DMS153 treated with DMSO at 0.1 percent for 48 hours (cell line): ENCODE results near the gene XAGE5.
"Not testable (repeated sequence)": the region's sequence is repeated elsewhere in the genome, so short reads cannot be mapped to it uniquely, and the experiment has no call there.

ENCODE experiments used
- DNase-seq: peaks from one replicate; lab custom pipeline; 2025; ENCODE audit not compliant: unreplicated experiment; lab: John Stamatoyannopoulos, UW

The XAGE5 gene, protein sequence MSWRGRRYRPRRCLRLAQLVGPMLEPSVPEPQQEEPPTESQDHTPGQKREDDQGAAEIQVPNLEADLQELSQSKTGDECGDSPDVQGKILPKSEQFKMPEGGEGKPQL

DNA sequence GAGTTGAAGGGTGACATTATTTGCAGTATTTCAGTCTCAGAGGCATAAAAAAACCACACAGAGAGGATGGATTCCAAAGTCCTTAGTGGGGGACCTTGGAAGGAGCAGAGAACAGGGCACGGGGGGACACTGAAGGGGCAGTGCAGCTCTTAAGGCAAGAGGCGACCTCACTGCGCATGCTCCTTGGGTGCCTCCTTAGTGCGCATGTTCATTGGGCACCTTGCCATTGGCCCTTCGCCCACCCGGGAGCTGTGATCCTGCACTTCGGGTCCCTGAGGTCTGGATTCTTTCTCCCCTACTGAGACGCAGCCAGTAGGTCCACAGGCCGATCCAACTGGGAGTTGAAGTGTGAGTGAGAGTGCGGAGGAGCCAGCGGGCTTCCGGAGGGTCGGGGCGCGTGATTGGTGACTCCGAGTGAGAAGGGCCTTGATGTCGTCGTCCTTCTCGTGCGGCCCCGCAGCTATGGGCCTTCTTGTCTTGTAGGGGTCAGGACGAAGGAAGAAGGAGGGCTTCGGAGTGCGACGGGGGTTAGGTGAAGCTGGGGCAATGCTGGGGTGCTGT, at the start of gene XAGE5:
TSS of gene XAGE5 (plus strand) at position 223 of the 561 bp plus-strand sequence. CDS start 1,280 bp downstream, outside the sequence.
- no peak for DNase-seq

DNA sequence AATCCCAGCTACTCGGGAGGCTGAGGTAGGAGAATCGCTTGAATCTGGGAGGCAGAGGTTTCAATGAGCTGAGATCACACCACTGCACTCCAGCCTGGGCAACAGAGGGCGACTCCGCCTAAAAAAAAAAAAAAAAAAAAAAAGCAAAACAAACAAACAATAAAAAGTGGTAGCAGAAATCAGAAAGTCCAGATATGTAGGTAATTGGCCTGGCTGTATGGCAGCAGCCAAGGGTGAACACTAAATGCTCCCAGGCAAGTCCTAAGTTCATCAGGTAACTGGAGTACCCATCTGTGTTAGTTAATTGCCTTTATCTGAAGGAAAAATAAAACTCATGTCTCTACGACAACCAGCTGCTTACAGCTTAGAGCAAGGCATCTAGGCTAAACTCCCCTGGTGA, 45.1 kb upstream of the XAGE5 start:
- DNase-seq: not testable (repeated sequence)

DNA sequence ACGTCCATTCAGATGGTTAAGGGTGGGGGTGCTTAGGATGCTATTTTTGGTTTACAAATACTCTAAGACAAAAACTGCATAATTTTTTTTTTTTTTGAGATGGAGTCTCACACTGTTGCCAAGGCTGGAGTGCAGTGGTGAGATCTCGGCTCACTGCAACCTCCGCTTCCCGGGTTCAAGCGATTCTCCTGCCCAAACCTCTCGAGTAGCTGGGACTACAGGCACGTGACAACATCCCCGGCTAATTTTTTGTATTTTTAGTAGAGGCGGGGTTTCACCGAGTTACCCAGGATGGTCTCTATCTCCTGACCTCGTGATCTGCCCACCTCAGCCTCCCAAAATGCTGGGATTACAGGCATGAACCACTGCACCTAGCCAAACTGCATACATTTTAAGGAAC, 37.6 kb upstream of the XAGE5 start:
- DNase-seq: not testable (repeated sequence)

DNA sequence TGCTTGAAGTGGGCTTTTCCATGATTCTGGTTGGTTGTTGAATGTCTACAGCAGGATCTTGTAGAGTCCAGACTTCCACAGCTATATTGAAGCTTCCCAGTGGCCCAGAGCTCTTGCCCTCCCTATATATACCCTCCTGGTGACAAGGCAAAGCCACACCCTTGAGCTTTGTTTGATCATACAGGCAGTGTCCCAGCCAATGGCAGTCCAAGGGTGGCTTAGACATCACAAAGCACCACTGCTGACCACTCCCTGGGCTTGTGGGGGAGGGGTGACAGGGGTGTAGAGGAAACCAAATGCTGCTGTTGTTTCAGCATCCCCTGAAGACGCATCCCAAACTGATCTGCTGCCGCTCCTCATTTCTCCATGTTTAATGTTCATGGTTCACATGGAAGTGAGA, 13.8 kb upstream of the XAGE5 start, which contains the start of gene SPANXN5:
TSS of gene SPANXN5 (minus strand) at position 101 of the 400 bp plus-strand sequence. CDS start at position 22, 79 bp downstream.
- not testable (repeated sequence) for DNase-seq

DNA sequence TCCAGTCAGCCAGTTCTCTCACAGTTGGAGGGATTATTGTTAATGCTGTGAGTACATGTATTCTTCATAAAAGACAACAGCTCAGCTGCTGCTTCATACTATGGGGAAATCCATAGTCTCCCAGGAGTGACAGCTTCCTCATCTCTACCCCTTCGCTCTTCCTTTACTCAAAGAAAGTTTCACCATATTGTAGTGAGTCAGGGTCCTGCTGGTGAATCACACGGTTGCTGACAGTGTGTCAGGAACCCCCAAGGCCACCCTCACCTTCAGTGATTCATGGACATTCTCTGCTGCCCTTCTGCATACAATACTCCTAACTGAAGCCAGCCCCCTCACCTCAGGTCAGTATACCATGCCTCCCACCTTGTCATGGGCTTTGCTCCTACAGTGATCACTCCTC, 6.2 kb upstream of the XAGE5 start:
- not testable (repeated sequence) for DNase-seq

DNA sequence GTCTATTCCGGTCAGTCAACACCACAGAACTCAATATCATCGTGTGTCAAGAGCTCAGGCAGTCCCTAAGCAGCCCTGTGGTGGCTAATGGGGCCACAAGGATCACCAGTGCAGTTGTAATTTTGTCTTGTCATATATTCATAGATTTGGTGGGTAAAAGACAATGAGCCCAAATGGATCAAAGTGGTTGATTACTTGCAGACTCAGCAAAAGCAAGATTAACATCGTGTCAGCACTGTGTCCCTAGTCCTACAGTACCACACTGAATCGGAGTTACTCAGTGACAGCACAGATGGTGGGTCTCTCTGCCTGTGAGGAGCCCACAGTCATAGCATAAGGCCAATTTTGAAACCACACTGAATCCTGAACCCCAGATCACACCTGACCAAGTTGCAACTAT, 8.7 kb downstream of the XAGE5 start:
- no peak for DNase-seq

DNA sequence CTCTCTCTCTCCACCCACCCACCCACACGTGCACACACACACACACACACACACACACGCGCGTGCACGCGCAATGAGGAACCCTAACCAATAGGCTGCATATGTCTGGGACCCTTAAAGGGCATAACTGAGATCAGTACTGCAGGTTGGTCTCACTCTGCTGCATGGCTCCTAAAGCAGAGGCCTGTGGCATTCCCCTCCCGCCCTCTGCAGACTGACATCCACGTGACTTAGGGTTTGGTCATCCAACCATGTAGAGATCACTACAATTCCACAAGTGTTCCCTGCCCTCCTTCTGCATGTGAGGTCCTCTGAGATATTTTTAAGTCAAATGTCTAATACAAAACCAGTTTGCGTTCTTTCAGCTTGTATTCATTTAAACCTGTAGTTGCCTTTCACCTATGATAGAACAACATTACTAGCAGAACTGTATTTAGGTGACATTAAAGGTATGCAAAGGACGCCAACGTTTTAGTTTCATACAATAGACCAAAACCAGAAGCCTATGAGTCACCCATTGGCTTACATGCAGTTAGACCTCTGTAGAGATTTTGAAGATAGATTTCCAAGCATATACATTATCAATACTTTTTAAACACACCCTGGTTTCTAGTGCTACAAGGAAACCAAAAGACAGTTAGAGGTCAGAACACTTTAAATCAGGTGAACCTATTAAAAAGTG, 10.1 kb downstream of the XAGE5 start:
- no peak for DNase-seq

DNA sequence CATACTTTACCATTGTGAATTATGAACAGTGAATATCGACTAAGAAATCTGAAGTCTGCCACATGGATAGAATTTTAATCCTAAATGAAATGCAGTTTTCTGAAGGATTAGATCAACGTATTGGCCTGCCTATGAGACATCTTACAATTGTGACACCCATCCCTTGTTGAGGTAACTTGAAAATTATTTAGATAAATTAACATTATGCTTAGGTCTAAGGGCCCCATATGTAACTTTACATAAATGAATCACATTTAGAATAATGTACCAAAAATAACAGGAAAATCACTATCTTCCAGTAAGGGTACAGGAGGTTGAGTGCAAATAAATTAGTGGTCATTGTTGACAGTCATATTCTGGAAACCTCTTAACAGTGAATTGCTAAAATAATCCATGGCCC, 13.5 kb downstream of the XAGE5 start:
- no peak for DNase-seq

DNA sequence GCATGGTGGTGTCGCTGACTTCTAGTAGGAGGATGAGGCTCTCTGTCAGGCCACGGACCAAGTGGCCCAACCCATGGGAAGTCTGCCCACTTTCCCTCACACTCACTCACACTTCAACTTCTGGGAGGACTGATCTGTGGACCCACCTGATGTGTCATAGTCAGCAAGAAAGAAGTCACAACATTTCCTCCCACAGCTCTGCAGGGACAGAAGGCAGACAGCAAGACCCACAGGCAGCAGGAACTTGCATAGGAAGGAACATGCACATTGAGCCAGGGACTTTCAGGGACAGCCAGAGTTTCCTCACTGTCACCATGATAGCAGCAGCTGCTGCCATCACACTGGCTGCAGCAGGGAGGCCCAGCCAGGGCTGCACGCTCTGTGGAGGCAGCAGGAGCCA, 19.5 kb downstream of the XAGE5 start:
- no peak for DNase-seq

DNA sequence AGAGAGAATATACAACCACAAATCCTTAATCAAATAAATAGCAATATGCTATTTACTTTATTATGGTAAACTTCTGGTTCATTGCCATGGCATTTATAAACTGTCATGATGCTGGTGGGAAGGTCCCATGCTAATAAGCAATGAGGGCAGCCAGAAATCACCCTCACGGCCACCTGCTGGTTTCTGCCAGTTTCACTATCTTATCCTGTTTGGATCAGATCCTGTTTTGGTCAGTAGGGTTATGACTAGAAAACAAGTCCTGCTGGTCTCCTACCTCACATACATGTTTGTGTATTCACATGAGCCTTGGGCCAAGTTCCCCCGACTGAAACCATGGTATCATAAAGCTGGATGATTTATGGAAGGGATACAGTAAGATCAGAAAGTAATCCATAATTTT, 28.1 kb downstream of the XAGE5 start:
- no peak for DNase-seq

DNA sequence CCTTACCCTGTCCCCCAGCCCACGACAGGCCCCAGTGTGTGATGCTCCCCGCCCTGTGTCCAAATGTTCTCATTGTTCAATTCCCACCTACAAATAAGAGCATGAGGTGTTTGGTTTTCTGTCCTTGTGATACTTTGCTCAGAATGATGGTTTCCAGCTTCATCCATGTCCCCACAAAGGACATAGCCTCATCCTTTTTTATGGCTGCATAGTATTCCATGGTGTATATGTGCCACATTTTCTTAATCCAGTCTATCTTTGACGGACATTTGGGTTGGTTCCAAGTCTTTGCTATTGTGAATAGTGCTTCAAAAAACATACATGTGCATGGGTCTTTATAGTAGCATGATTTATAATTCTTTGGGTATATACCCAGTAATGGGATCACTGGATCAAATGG, 32.5 kb downstream of the XAGE5 start:
- DNase-seq: not testable (repeated sequence)

DNA sequence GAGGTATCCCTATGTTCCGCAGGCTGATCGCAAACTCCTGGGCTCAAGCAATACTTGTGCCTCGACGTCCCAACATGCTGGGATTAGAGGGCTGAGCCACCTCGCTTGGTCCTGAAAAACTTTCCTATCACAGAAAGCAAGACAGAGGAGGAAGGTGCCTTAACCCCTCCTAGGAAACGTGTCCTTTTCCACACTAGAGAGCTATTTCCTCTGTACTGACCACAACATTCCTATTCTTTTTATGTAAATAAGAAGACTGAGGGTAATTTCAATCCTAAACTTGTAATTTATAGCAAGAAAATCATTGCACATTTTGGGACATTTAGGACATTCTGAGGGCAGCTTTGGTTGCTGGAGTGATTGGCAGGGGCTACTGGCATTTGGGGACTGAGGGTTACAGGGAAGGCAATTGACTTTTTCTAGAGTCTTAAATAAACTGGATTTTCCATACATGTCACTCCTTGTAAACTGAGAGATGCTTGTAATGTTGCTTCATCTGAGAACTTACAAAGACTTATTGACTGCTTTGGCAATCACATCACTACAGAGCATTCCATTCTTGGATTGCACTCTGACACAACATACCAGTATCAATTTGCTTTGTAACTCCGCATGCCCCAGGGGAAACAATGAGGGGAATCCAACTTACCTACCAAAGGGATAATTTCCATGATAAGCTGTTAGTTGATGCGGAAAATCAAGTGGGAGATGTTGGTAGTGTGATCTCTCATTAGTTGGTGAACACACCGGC, 41.2 kb downstream of the XAGE5 start:
- DNase-seq: no peak

DNA sequence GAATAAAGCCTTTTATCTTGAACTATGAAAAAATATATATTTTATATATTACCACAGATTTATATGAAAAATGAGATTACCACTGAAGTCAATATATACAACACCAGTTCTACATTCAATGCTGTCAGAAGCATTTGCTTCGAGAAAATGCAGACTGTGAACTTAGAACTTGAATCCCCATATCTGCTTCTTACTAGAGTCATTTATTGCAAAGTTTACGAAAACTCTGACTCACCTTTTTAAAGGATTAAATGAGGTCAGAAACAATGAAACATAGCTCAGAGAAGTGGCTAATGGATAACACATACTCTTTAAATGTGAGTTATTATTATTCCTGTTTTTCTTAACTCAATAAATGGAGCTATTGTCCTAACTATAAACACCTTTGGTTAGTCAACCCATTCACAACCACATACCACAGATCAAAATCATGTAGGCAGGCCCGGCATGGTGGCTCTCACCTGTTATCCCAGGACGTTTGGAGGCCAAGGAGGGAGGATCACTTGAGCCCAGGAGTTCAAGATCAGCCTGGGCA, 46.0 kb downstream of the XAGE5 start:
- not testable (repeated sequence) for DNase-seq

DNA sequence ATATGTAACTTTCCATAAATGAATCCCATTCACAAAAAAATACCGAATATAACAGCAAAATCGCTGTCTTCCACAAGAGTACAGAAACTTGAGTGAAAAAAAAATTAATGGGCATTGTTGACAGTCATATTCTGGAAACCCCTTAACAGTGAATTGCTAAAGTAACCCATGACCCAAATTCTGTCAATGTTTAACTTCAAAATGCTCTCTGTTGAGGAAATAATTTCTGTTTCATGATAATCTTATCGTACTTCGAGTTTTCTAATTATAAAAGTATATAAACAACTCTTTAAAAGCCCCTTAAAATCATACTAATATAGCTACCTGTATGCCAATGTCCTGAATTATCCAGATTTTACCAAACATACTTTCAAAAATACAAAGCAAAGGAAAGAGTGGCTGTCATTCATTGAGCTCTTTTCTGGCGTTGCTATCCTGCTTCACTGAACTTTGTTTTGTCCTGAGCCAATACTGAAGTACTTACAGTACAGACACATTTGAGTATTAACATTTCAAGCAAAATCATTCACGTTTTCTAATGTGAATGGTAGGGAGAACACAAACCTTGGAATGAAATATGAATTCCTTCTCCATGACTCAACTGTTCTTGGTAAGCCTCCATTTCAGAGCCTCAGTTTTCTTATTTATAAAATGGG, 54.4 kb downstream of the XAGE5 start:
- DNase-seq: no peak
